ENCODE results near the gene NEU4. TPM values are rescaled to one million over a fixed set of nuclear protein-coding genes. Genes with fewer than 3 reads are reported as not detected.

The NEU4 gene
- polyA plus RNA-seq, 3 donors: 0.26 to 2.6 (median 0.99) TPM

GRCh38 chr2:241796610-241797138, 12.3 kb upstream of the NEU4 start:
- H3K4me3 Mint-ChIP-seq: no peak overlapping the region
- H3K9me3 ChIP-seq (replicated peaks in 1 of 2; ENCODE audit: control insufficient read depth in 1 of 2, insufficient read depth in 1 of 2, low read length in 2 of 2): no peaks in the 10 kb centered on the region
- TF ChIP-seq CTCF (IDR thresholded peaks at IDR 0.05): no peak
- H3K9me3 Mint-ChIP-seq: no peaks in the 10 kb centered on the region
- H3K9ac ChIP-seq (ENCODE audit: insufficient read depth, low read length, poor library complexity, severe bottlenecking): no peak overlapping the region
- no peaks in the 10 kb centered on the region for H3K4me1 ChIP-seq (ENCODE audit: control insufficient read depth in 1 of 2, insufficient read depth in 2 of 2, low read length in 2 of 2)
- no peak overlapping the region for H3K27ac Mint-ChIP-seq
- no peaks in the 10 kb centered on the region for H3K79me2 ChIP-seq (ENCODE audit: insufficient read depth, low read length)
- intact Hi-C loops (cut with micrococcal nuclease): no loop called here
- no peaks in the 10 kb centered on the region for H3K27me3 ChIP-seq (ENCODE audit: control insufficient read depth in 2 of 2, insufficient read depth in 2 of 2, low read length in 2 of 2)
- no peak for DNase-seq
- no peaks in the 10 kb centered on the region for H4K20me1 ChIP-seq (ENCODE audit: insufficient read depth, low read length)
- no peaks in the 10 kb centered on the region for H3K36me3 Mint-ChIP-seq
- peaks cover 1 to 3% (median 1%) of the 10 kb centered on the region in 3 donors for H3K27me3 Mint-ChIP-seq (ENCODE audit: low read depth in 3 of 3)
- no peak overlapping the region for H3K4me2 ChIP-seq (replicated peaks; ENCODE audit: extremely low read depth, low read length, poor library complexity, severe bottlenecking)
- no peak overlapping the region for H3K4me3 ChIP-seq (replicated peaks in 1 of 3; ENCODE audit: low read depth in 2 of 3, low read length in 3 of 3)
- no peak overlapping the region for H2AFZ ChIP-seq (ENCODE audit: insufficient read depth, low read depth, low read length, poor library complexity, severe bottlenecking)
- no peaks in the 10 kb centered on the region for H3K4me1 Mint-ChIP-seq
- WGBS (ENCODE audit: insufficient coverage): 90% methylated on average over 11 of the region's 13 CpGs
- H3K36me3 ChIP-seq (replicated peaks in 1 of 2; ENCODE audit: control insufficient read depth in 1 of 2, insufficient read depth in 2 of 2, low read length in 2 of 2): no peaks in the 10 kb centered on the region
- no peak overlapping the region for H3K27ac ChIP-seq (ENCODE audit: low read depth in 1 of 2, low read length in 2 of 2)

GRCh38 chr2:241797441-241798080, 11.4 kb upstream of the NEU4 start:
- no peaks in the 10 kb centered on the region for H3K4me1 Mint-ChIP-seq
- H3K36me3 ChIP-seq (replicated peaks in 1 of 2; ENCODE audit: control insufficient read depth in 1 of 2, insufficient read depth in 2 of 2, low read length in 2 of 2): no peaks in the 10 kb centered on the region
- no peak overlapping the region for H3K27ac Mint-ChIP-seq
- H3K36me3 Mint-ChIP-seq: no peaks in the 10 kb centered on the region
- H3K27ac ChIP-seq (ENCODE audit: low read depth in 1 of 2, low read length in 2 of 2): no peak overlapping the region
- no peaks in the 10 kb centered on the region for H4K20me1 ChIP-seq (ENCODE audit: insufficient read depth, low read length)
- H3K4me3 ChIP-seq (replicated peaks in 1 of 3; ENCODE audit: low read depth in 2 of 3, low read length in 3 of 3): no peak overlapping the region
- H3K27me3 ChIP-seq (ENCODE audit: control insufficient read depth in 2 of 2, insufficient read depth in 2 of 2, low read length in 2 of 2): no peaks in the 10 kb centered on the region
- no peak for TF ChIP-seq CTCF (IDR thresholded peaks at IDR 0.05)
- intact Hi-C loops (cut with micrococcal nuclease): no loop called here
- no peak overlapping the region for H2AFZ ChIP-seq (ENCODE audit: insufficient read depth, low read depth, low read length, poor library complexity, severe bottlenecking)
- 93% methylated on average over 15 of the region's 19 CpGs for WGBS (ENCODE audit: insufficient coverage)
- H3K4me3 Mint-ChIP-seq: no peak overlapping the region
- no peaks in the 10 kb centered on the region for H3K9me3 ChIP-seq (replicated peaks in 1 of 2; ENCODE audit: control insufficient read depth in 1 of 2, insufficient read depth in 1 of 2, low read length in 2 of 2)
- H3K4me2 ChIP-seq (replicated peaks; ENCODE audit: extremely low read depth, low read length, poor library complexity, severe bottlenecking): no peak overlapping the region
- H3K27me3 Mint-ChIP-seq (ENCODE audit: low read depth in 3 of 3): peaks cover 3 to 7% (median 3%) of the 10 kb centered on the region in 3 donors
- no peak overlapping the region for H3K9ac ChIP-seq (ENCODE audit: insufficient read depth, low read length, poor library complexity, severe bottlenecking)
- no peaks in the 10 kb centered on the region for H3K79me2 ChIP-seq (ENCODE audit: insufficient read depth, low read length)
- H3K9me3 Mint-ChIP-seq: peaks cover 0 to 1% (median 0%) of the 10 kb centered on the region in 7 donors
- peak in 1 of 3 donors; percentile 1 for DNase-seq
- H3K4me1 ChIP-seq (ENCODE audit: control insufficient read depth in 1 of 2, insufficient read depth in 2 of 2, low read length in 2 of 2): no peaks in the 10 kb centered on the region

Measured in CD14-positive monocyte (primary cell).